Activated T-helper 1 cell treated with anti-CD3 and anti-CD28 coated beads, Interleukin-2, amount 50 U/mL, for 16 hours (primary cell): ENCODE results near the gene NT5DC4.

Source experiments
- DNase-seq, 2 donors: peaks; one replicate each; pipeline ENCODE4 v3.0.0-alpha.2; 2020; ENCODE audit warnings: low read depth in 1 of 2, low spot score in 1 of 2

The NT5DC4 gene

GRCh38 chr2:112720785-112721184 lies at the start of gene NT5DC4:
Gene NT5DC4, plus strand, starts transcription at chr2:112721020. Its CDS starts 60 bp downstream, at chr2:112721080.
- DNase-seq, result no peak

- no peak for DNase-seq
These were observed 49.0 kb upstream of the NT5DC4 start for GRCh38 chr2:112671801-112672200.

- DNase-seq, result no peak
These were observed 47.8 kb upstream of the NT5DC4 start for GRCh38 chr2:112673008-112673407.

- no peak for DNase-seq
These were observed 46.6 kb upstream of the NT5DC4 start for GRCh38 chr2:112674229-112674628.

GRCh38 chr2:112679484-112679883 lies 41.3 kb upstream of the NT5DC4 start:
- DNase-seq, result no peak

GRCh38 chr2:112680666-112681101 lies 40.1 kb upstream of the NT5DC4 start:
- DNase-seq, result no peak

GRCh38 chr2:112682101-112682500 lies 38.7 kb upstream of the NT5DC4 start:
- no peak for DNase-seq

GRCh38 chr2:112683550-112684414 lies 37.0 kb upstream of the NT5DC4 start:
- no peak for DNase-seq

- DNase-seq, result no peak
These were observed 36.4 kb upstream of the NT5DC4 start for GRCh38 chr2:112684415-112684775.

GRCh38 chr2:112685271-112685884 lies 35.4 kb upstream of the NT5DC4 start:
- no peak for DNase-seq

- DNase-seq, result no peak
These were observed 34.2 kb upstream of the NT5DC4 start for GRCh38 chr2:112686348-112687217.

GRCh38 chr2:112687522-112687921 lies 33.3 kb upstream of the NT5DC4 start:
- no peak for DNase-seq

GRCh38 chr2:112688086-112688880 lies 32.5 kb upstream of the NT5DC4 start:
- no peak for DNase-seq

GRCh38 chr2:112690853-112691401 lies 29.9 kb upstream of the NT5DC4 start:
- DNase-seq, result peak; percentile 35 to 39

- DNase-seq, result no peak
These were observed 28.9 kb upstream of the NT5DC4 start for GRCh38 chr2:112691881-112692281.

- peak; percentile 15 to 18 for DNase-seq
These were observed 28.3 kb upstream of the NT5DC4 start for GRCh38 chr2:112692495-112692911.

GRCh38 chr2:112692918-112693317 lies 27.9 kb upstream of the NT5DC4 start:
- DNase-seq, result no peak

- no peak for DNase-seq
These were observed 27.2 kb upstream of the NT5DC4 start for GRCh38 chr2:112693596-112693995.

GRCh38 chr2:112694182-112694581 lies 26.6 kb upstream of the NT5DC4 start:
- DNase-seq, result no peak

GRCh38 chr2:112698834-112699515 lies 21.8 kb upstream of the NT5DC4 start:
- no peak for DNase-seq
